H1 (cell line): ENCODE measurements around the gene CAPN8. TPM values are rescaled to one million over a fixed set of nuclear protein-coding genes. Genes with fewer than 3 reads are reported as not detected.

Experiments
- CTCF ChIA-PET: fragments of 300-600 bp; sonication (Branson Sonifier 250); formaldehyde crosslinking; loops from one replicate; lab custom pipeline; 2021; ENCODE audit not compliant: partially characterized antibody; lab: Charles Lee
- POLR2A ChIA-PET: fragments of 300-600 bp; sonication (Branson Sonifier 250); formaldehyde crosslinking; loops from one replicate; lab custom pipeline; 2021; ENCODE audit warnings: inconsistent platforms; ENCODE audit not compliant: partially characterized antibody; lab: Charles Lee
- DNase-seq, 2 experiments: peaks; one replicate each; pipeline versions ENCODE4 v3.0.0 to v3.0.0-alpha.2; 2010 to 2022; ENCODE audit warnings: low spot score in 2 of 2, low read depth in 1 of 2, mixed read lengths in 1 of 2
- FAIRE-seq: peaks from 2 replicates; lab custom pipeline; 2011; peaks lifted over from hg19 to GRCh38; lab: Jason Lieb, UNC
- H2AFZ ChIP-seq: 2 replicates; pipeline ENCODE4 v1.8.1; 2012; ENCODE audit warnings: low read length, inconsistent platforms
- H2AK5ac ChIP-seq: 2 replicates; pipeline ENCODE4 v1.6.1; 2013; ENCODE audit warnings: low read depth, low read length
- H2BK120ac ChIP-seq: replicated peaks from 2 replicates; pipeline ENCODE3; 2013; ENCODE audit warnings: low read depth, low read length, inconsistent platforms
- H2BK12ac ChIP-seq: 2 replicates; pipeline ENCODE4 v1.6.1; 2013; ENCODE audit warnings: low read depth, low read length
- H2BK15ac ChIP-seq: 2 replicates; pipeline ENCODE4 v1.6.1; 2013; ENCODE audit warnings: low read length
- H2BK20ac ChIP-seq: 2 replicates; pipeline ENCODE4 v1.6.1; 2013; ENCODE audit warnings: low read length
- H2BK5ac ChIP-seq: 2 replicates; pipeline ENCODE4 v1.6.1; 2013; ENCODE audit warnings: low read depth, low read length
- H3K14ac ChIP-seq: 2 replicates; pipeline ENCODE4 v1.6.1; 2013; ENCODE audit warnings: inconsistent platforms; ENCODE audit not compliant: insufficient read length
- H3K18ac ChIP-seq: 2 replicates; pipeline ENCODE4 v1.6.1; 2013; ENCODE audit warnings: low read length; ENCODE audit errors: extremely low read depth
- H3K23ac ChIP-seq: 2 replicates; pipeline ENCODE4 v1.6.1; 2013; ENCODE audit warnings: inconsistent platforms; ENCODE audit not compliant: insufficient read length
- H3K23me2 ChIP-seq: 2 replicates; pipeline ENCODE4 v1.6.1; 2013; ENCODE audit warnings: low read depth, low read length
- H3K27ac ChIP-seq: 2 replicates; pipeline ENCODE4 v1.6.1; 2011; ENCODE audit warnings: low read depth, low read length, inconsistent platforms
- H3K27me3 ChIP-seq, 4 experiments: replicated peaks in 1 of 4; 1 replicate in 1 of 4; 2 replicates in 3 of 4; pipeline versions ENCODE4 v1.6.1 to v1.8.1; 2011 to 2013; ENCODE audit warnings: low read length in 3 of 4, mild to moderate bottlenecking in 3 of 4, inconsistent platforms in 2 of 4, mixed read lengths in 2 of 4, moderate library complexity in 1 of 4; ENCODE audit not compliant: control insufficient read depth in 3 of 4, insufficient read depth in 3 of 4; ENCODE audit errors: extremely low read depth in 1 of 4
- H3K36me3 ChIP-seq, 4 experiments: 2 replicates each; pipeline versions ENCODE4 v1.6.1 to v1.8.1; 2011 to 2013; ENCODE audit warnings: mild to moderate bottlenecking in 4 of 4, low read length in 3 of 4, moderate library complexity in 2 of 4, control low read depth in 1 of 4, inconsistent platforms in 1 of 4; ENCODE audit not compliant: insufficient read depth in 4 of 4, control insufficient read depth in 2 of 4
- H3K4ac ChIP-seq: replicated peaks from 2 replicates; pipeline ENCODE3; 2013; ENCODE audit warnings: low read length, low read depth, mixed read lengths, inconsistent platforms; ENCODE audit not compliant: insufficient read length
- H3K4me1 ChIP-seq, 4 experiments: replicated peaks in 1 of 4; 1 replicate in 1 of 4; 2 replicates in 3 of 4; pipeline versions ENCODE4 v1.6.1 to v1.8.1; 2011 to 2013; ENCODE audit warnings: low read length in 3 of 4, inconsistent platforms in 2 of 4, mixed read lengths in 1 of 4; ENCODE audit not compliant: insufficient read depth in 4 of 4, control insufficient read depth in 3 of 4
- H3K4me2 ChIP-seq, 2 experiments: 2 replicates each; pipeline versions ENCODE4 v1.6.1 to v1.8.1; 2011 to 2013; ENCODE audit warnings: low read depth in 2 of 2, low read length in 2 of 2, control low read depth in 1 of 2, inconsistent platforms in 1 of 2, mild to moderate bottlenecking in 1 of 2; ENCODE audit not compliant: insufficient read depth in 1 of 2
- H3K4me3 ChIP-seq, 4 experiments: fragments of 200-600, 300-600 bp in 1 of 4; sonication (generic), shearing (Covaris generic), sonication (Bioruptor Twin) in 1 of 4; 2 replicates each; pipeline versions ENCODE4 v1.5.1 to v1.8.1; 2011 to 2016; ENCODE audit warnings: low read length in 4 of 4, low read depth in 3 of 4, control low read depth in 2 of 4, inconsistent platforms in 2 of 4, mild to moderate bottlenecking in 2 of 4, mixed read lengths in 1 of 4, moderate library complexity in 1 of 4; ENCODE audit not compliant: insufficient read depth in 2 of 4; ENCODE audit errors: extremely low read depth in 1 of 4
- H3K56ac ChIP-seq: replicated peaks from 2 replicates; pipeline ENCODE3; 2013; ENCODE audit warnings: low read depth, mild to moderate bottlenecking, mixed read lengths, low read length, inconsistent platforms; ENCODE audit not compliant: insufficient read length
- H3K79me1 ChIP-seq: 2 replicates; pipeline ENCODE4 v1.6.1; 2013; ENCODE audit warnings: low read depth, low read length, control low read depth
- H3K79me2 ChIP-seq, 2 experiments: 2 replicates each; pipeline versions ENCODE4 v1.6.1 to v1.8.1; 2012 to 2013; ENCODE audit warnings: low read length in 2 of 2, mild to moderate bottlenecking in 2 of 2, inconsistent platforms in 1 of 2; ENCODE audit not compliant: insufficient read depth in 2 of 2, control insufficient read depth in 1 of 2
- H3K9ac ChIP-seq, 4 experiments: replicated peaks in 1 of 4; 1 replicate in 1 of 4; 2 replicates in 3 of 4; pipeline versions ENCODE4 v1.6.1 to v1.8.1; 2011 to 2013; ENCODE audit warnings: low read depth in 3 of 4, low read length in 3 of 4, control low read depth in 2 of 4, mild to moderate bottlenecking in 2 of 4, moderate library complexity in 2 of 4, inconsistent platforms in 1 of 4; ENCODE audit errors: extremely low read depth in 1 of 4
- H3K9me3 ChIP-seq, 2 experiments: 2 replicates each; pipeline versions ENCODE4 v1.6.1 to v1.8.1; 2012 to 2013; ENCODE audit warnings: mild to moderate bottlenecking in 2 of 2, moderate library complexity in 2 of 2, control low read depth in 1 of 2, inconsistent platforms in 1 of 2, low read depth in 1 of 2, low read length in 1 of 2, mixed read lengths in 1 of 2; ENCODE audit not compliant: insufficient read depth in 2 of 2
- H4K20me1 ChIP-seq, 2 experiments: replicated peaks in 1 of 2; 2 replicates each; pipeline versions ENCODE3 to v1.8.1; 2011 to 2013; ENCODE audit warnings: inconsistent platforms in 2 of 2, low read length in 2 of 2, mild to moderate bottlenecking in 1 of 2; ENCODE audit not compliant: insufficient read depth in 2 of 2, control insufficient read depth in 1 of 2
- H4K5ac ChIP-seq: 2 replicates; pipeline ENCODE4 v1.6.1; 2013; ENCODE audit warnings: low read length, low read depth, mixed read lengths, inconsistent platforms; ENCODE audit not compliant: insufficient read length
- H4K8ac ChIP-seq: 2 replicates; pipeline ENCODE4 v1.8.0; 2013; ENCODE audit warnings: mild to moderate bottlenecking, moderate library complexity, low read length, inconsistent platforms; ENCODE audit not compliant: insufficient read depth; ENCODE audit errors: extremely low read depth
- H4K91ac ChIP-seq: replicated peaks from 2 replicates; pipeline ENCODE3; 2013; ENCODE audit warnings: low read length, mixed read lengths, inconsistent platforms; ENCODE audit not compliant: insufficient read length
- ASH2L ChIP-seq: fragments of 200-600, 300-600 bp; sonication (generic); IDR thresholded peaks from one replicate; pipeline ENCODE4 v1.7.1; 2017; ENCODE audit warnings: low read length
- BACH1 ChIP-seq: IDR thresholded peaks from 2 replicates; pipeline ENCODE4 v1.6.1; 2012; ENCODE audit warnings: low read length, improper control_type of control experiment
- CBX8 ChIP-seq: fragments of 300-800, 300-1000 bp; sonication (generic); IDR thresholded peaks from 2 replicates; pipeline ENCODE4 v1.7.1; 2016; ENCODE audit warnings: low read depth, low read length, borderline replicate concordance
- JUN ChIP-seq: IDR thresholded peaks from 2 replicates; pipeline ENCODE4 v1.6.1; 2011; ENCODE audit warnings: low read depth, mild to moderate bottlenecking, improper control_type of control experiment, low read length
- NRF1 ChIP-seq: IDR thresholded peaks from 2 replicates; pipeline ENCODE4 v1.6.1; 2011; ENCODE audit warnings: mild to moderate bottlenecking, low read depth, low read length, improper control_type of control experiment
- POLR2AphosphoS5 ChIP-seq: IDR thresholded peaks from 2 replicates; pipeline ENCODE4 v1.6.1; 2011; ENCODE audit warnings: low read depth, low read length
- RAD21 ChIP-seq, 2 experiments: IDR thresholded peaks in 1 of 2; conservative IDR thresholded peaks in 1 of 2; 2 replicates each; pipeline ENCODE4 v1.6.1; 2011; ENCODE audit warnings: low read depth in 2 of 2, low read length in 2 of 2, improper control_type of control experiment in 1 of 2, inconsistent platforms in 1 of 2, mild to moderate bottlenecking in 1 of 2, moderate library complexity in 1 of 2
- RFX5 ChIP-seq: IDR thresholded peaks from 2 replicates; pipeline ENCODE4 v1.6.1; 2011; ENCODE audit warnings: low read depth, low read length, improper control_type of control experiment, borderline replicate concordance
- RXRA ChIP-seq: IDR thresholded peaks from 2 replicates; pipeline ENCODE4 v1.6.1; 2011; ENCODE audit warnings: low read depth, mild to moderate bottlenecking, low read length, moderate library complexity; ENCODE audit not compliant: insufficient read depth
- SAP30 ChIP-seq: fragments of 300-600 bp; sonication (generic); IDR thresholded peaks from 2 replicates; pipeline ENCODE4 v1.7.1; 2012; ENCODE audit warnings: low read length, moderate library complexity, mild to moderate bottlenecking, inconsistent platforms; ENCODE audit not compliant: insufficient read depth, insufficient replicate concordance
- TEAD4 ChIP-seq: IDR thresholded peaks from 2 replicates; pipeline ENCODE4 v1.6.1; 2012; ENCODE audit warnings: low read depth, low read length, inconsistent platforms, mixed read lengths
- ZNF274 ChIP-seq: IDR thresholded peaks from 2 replicates; pipeline ENCODE4 v1.7.0; 2012; ENCODE audit warnings: low read length, borderline replicate concordance; ENCODE audit errors: extremely low read depth
- WGBS, 2 experiments: shearing (Covaris generic) in 1 of 2; methylation state at CpG; one replicate each; pipeline versions ENCODE4 v1.1.6 to v1.1.7; 2013 to 2015; ENCODE audit warnings: low lambda C conversion rate in 2 of 2, mixed read lengths in 2 of 2, inconsistent platforms in 1 of 2, low coverage in 1 of 2, missing lambda C conversion rate in 1 of 2; ENCODE audit not compliant: insufficient replicate concordance in 2 of 2, insufficient coverage in 1 of 2, insufficient read length in 1 of 2; ENCODE audit errors: extremely low coverage in 1 of 2, missing lambda C conversion rate in 1 of 2; 5-methylcytosine and 5-hydroxymethylcytosine counted together
- polyA plus RNA-seq, 7 experiments: library from polyadenylated mRNA; depleted of rRNA in 3 of 7; stranded (reverse) in 5 of 7; unstranded in 2 of 7; fragments of >200 nt in 5 of 7; fragments of 200-250 nt in 2 of 7; gene quantifications; 1 replicate in 5 of 7; 2 replicates in 1 of 7; 4 replicates in 1 of 7; pipeline versions ENCODE4 v1.2.1 to v1.2.3, GENCODE V29; 2011 to 2013; ENCODE audit warnings: missing spikeins in 2 of 7, mixed read lengths in 2 of 7
- total RNA-seq: library from RNA; stranded (reverse); fragmentation: NEBNext Ultra II Directional; extraction: Animal tissue kit (Norgen Biotek cat#: 25700); gene quantifications from 2 replicates; pipeline ENCODE4 v1.2.1, GENCODE V29; 2021
- TF ChIP-seq, protein P1 (sequence below): IDR thresholded peaks from 2 replicates; pipeline ENCODE4 v1.6.1; 2011; ENCODE audit warnings: low read depth, mild to moderate bottlenecking, low read length; ENCODE audit not compliant: insufficient read depth

CAPN8 gene
- total and polyA plus RNA-seq, 2 of the 8 experiments (the other 6 are each of a cell fraction or from before 2014, with no cell fraction given), result 0.20 to 0.26 TPM

DNA sequence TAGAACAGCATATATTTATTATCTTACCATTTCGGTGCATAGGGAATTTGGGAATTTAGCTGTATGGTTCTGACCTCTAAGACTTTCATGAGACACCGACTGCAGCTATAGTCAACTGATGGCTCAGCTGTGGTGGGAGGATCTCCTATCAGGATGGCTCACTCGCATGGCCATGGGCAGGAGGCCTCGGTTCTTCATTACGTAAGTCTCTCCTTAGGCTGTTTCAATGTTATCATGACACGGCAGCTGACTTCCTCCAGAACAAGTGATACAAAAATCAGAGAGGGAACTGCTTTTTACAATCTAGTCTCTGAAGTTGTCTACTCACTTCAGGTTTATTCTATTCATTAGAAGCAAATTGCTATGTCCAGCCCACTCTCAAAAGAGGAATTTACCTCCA lies 13.3 kb upstream of the CAPN8 start:
- Histone ChIP-seq H2AK5ac (no peak overlapping the region), H2BK12ac (no peak overlapping the region), H3K27ac (no peak overlapping the region), H3K56ac (no peak overlapping the region), H3K9me3 (peaks cover 6 to 14% of the 10 kb centered on the region in 2 experiments), H3K79me1 (no peaks in the 10 kb centered on the region), H3K14ac (no peak overlapping the region), H4K91ac (no peak overlapping the region), H3K23me2 (no peaks in the 10 kb centered on the region), H2BK15ac (no peak overlapping the region), H3K36me3 (no peaks in the 10 kb centered on the region), H2BK20ac (no peak overlapping the region), H4K8ac (no peak overlapping the region; the same call in 1 of the 2 replicates), H2AFZ (no peak overlapping the region), H3K23ac (no peak overlapping the region), H3K4ac (no peak overlapping the region), H3K4me1 (no peaks in the 10 kb centered on the region), H3K18ac (no peak overlapping the region), H3K4me3 (no peak overlapping the region), H2BK5ac (no peak overlapping the region), H3K9ac (no peak overlapping the region), H2BK120ac (no peak overlapping the region), H3K4me2 (no peak overlapping the region), H4K20me1 (no peaks in the 10 kb centered on the region), H3K27me3 (no peaks in the 10 kb centered on the region), H3K79me2 (no peaks in the 10 kb centered on the region), H4K5ac (no peak overlapping the region)
- 88% methylated on average over 6 of the region's 6 CpGs; no CpG with 5 or more reads in 1 of the 2 experiments for WGBS, 2 experiments
- no peak for DNase-seq
- ChIA-PET CTCF (interaction anchor here (0.6 to 2.8 kb wide), 7 partner anchors 10 to 560 kb away, joined by 3 to 11 read pairs (median 5); no protein-coding TSS in a partner anchor), POLR2A (no interaction called here)
- TF ChIP-seq RXRA, result no peak
- TF ChIP-seq NRF1, result no peak
- TF ChIP-seq, protein P1, sequence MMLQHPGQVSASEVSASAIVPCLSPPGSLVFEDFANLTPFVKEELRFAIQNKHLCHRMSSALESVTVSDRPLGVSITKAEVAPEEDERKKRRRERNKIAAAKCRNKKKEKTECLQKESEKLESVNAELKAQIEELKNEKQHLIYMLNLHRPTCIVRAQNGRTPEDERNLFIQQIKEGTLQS, result no peak
- TF ChIP-seq RAD21 (IDR thresholded peaks at IDR 0.05 in 1 of 2, conservative IDR thresholded peaks at IDR 0.05 in 1 of 2; ENCODE audit: low read depth in 2 of 2, low read length in 2 of 2), result no peak
- TF ChIP-seq RFX5, result no peak
- no peak for TF ChIP-seq TEAD4
- no peak for TF ChIP-seq ZNF274
- no peak for TF ChIP-seq SAP30
- TF ChIP-seq CBX8, result no peak
- no peak for TF ChIP-seq BACH1
- no peak for TF ChIP-seq JUN
- no peak for TF ChIP-seq POLR2AphosphoS5
- TF ChIP-seq ASH2L, result no peak
- FAIRE-seq, result no peak
